BLaER1 (cell line): Measurements from ENCODE around the gene CBLB.

Experiments used
- H3K27ac ChIP-seq: shearing (Covaris generic); formaldehyde crosslinking; 2 replicates; pipeline ENCODE4 v1.8.1; 2022
- H3K27me3 ChIP-seq: shearing (Covaris generic); formaldehyde crosslinking; 2 replicates; pipeline ENCODE4 v1.8.1; 2022
- H3K36me3 ChIP-seq: shearing (Covaris generic); formaldehyde crosslinking; 2 replicates; pipeline ENCODE4 v1.8.1; 2022
- H3K4me1 ChIP-seq: shearing (Covaris generic); formaldehyde crosslinking; 2 replicates; pipeline ENCODE4 v1.8.1; 2022
- H3K4me2 ChIP-seq: shearing (Covaris generic); formaldehyde crosslinking; 2 replicates; pipeline ENCODE4 v1.8.1; 2022
- H3K4me3 ChIP-seq: shearing (Covaris generic); formaldehyde crosslinking; 2 replicates; pipeline ENCODE4 v1.8.1; 2022
- H3K9ac ChIP-seq: shearing (Covaris generic); formaldehyde crosslinking; 2 replicates; pipeline ENCODE4 v1.8.1; 2022
- H3K9me3 ChIP-seq: shearing (Covaris generic); formaldehyde crosslinking; 2 replicates; pipeline ENCODE4 v1.8.1; 2022
- H4K20me1 ChIP-seq: shearing (Covaris generic); formaldehyde crosslinking; 2 replicates; pipeline ENCODE4 v1.8.1; 2022
- Cebpa-rat ChIP-seq: shearing (Covaris generic); IDR thresholded peaks from 2 replicates; pipeline ENCODE4 v1.8.1; 2022

Gene CBLB

GRCh38 chr3:105758451-105758850, 110.4 kb downstream of the CBLB start:
- Histone ChIP-seq H3K27ac (no peak overlapping the region), H3K4me3 (peak overlapping the region; percentile 33; the same call in 1 of the 2 replicates), H4K20me1 (no peaks in the 10 kb centered on the region), H3K4me1 (peaks cover 12% of the 10 kb centered on the region), H3K9ac (no peak overlapping the region), H3K4me2 (no peak overlapping the region), H3K27me3 (no peaks in the 10 kb centered on the region), H3K36me3 (peaks cover 46% of the 10 kb centered on the region), H3K9me3 (peaks cover 48% of the 10 kb centered on the region)
- no peak for TF ChIP-seq Cebpa-rat

- Histone ChIP-seq H3K4me3 (no peak overlapping the region), H3K36me3 (peaks cover 20% of the 10 kb centered on the region), H3K4me1 (peaks cover 20% of the 10 kb centered on the region), H4K20me1 (no peaks in the 10 kb centered on the region), H3K27ac (no peak overlapping the region), H3K4me2 (no peak overlapping the region), H3K9me3 (peaks cover 21% of the 10 kb centered on the region), H3K9ac (no peak overlapping the region), H3K27me3 (no peaks in the 10 kb centered on the region)
- no peak for TF ChIP-seq Cebpa-rat
Measured at GRCh38 chr3:105755121-105755886, 113.5 kb downstream of the CBLB start.

- peak overlapping the region; percentile 36 for H3K4me2 ChIP-seq
- no peaks in the 10 kb centered on the region for H4K20me1 ChIP-seq
- H3K27me3 ChIP-seq: no peaks in the 10 kb centered on the region
- no peak overlapping the region; the same call in 1 of the 2 replicates for H3K27ac ChIP-seq
- H3K9me3 ChIP-seq: 0 out of 2 replicates have a peak, but pooled peaks cover under 1% of the 10 kb centered on the region
- TF ChIP-seq Cebpa-rat: no peak
- H3K9ac ChIP-seq: no peak overlapping the region
- H3K4me3 ChIP-seq: no peak overlapping the region
- H3K4me1 ChIP-seq: peaks cover 20% of the 10 kb centered on the region
- no peaks in the 10 kb centered on the region for H3K36me3 ChIP-seq
Measured at GRCh38 chr3:105752791-105753415, 115.9 kb downstream of the CBLB start.

GRCh38 chr3:105747696-105748095, 121.1 kb downstream of the CBLB start:
- H3K36me3 ChIP-seq: peaks cover 17% of the 10 kb centered on the region
- no peak overlapping the region for H3K4me2 ChIP-seq
- TF ChIP-seq Cebpa-rat: no peak
- no peak overlapping the region for H3K4me3 ChIP-seq
- peaks cover 1% of the 10 kb centered on the region; the same call in 1 of the 2 replicates for H3K4me1 ChIP-seq
- H3K27me3 ChIP-seq: no peaks in the 10 kb centered on the region
- no peaks in the 10 kb centered on the region for H3K9me3 ChIP-seq
- H3K9ac ChIP-seq: no peak overlapping the region
- no peak overlapping the region for H3K27ac ChIP-seq
- H4K20me1 ChIP-seq: no peaks in the 10 kb centered on the region

- no peak overlapping the region for H3K27ac ChIP-seq
- no peak overlapping the region for H3K4me2 ChIP-seq
Measured at GRCh38 chr3:105747060-105747541, 121.7 kb downstream of the CBLB start.

GRCh38 chr3:105746231-105746996, 122.4 kb downstream of the CBLB start:
- H3K27ac ChIP-seq: no peak overlapping the region
- H3K9me3 ChIP-seq: 0 out of 2 replicates have a peak, but pooled peaks cover 4% of the 10 kb centered on the region
- H3K4me1 ChIP-seq: no peaks in the 10 kb centered on the region
- H3K9ac ChIP-seq: no peak overlapping the region
- no peaks in the 10 kb centered on the region for H3K27me3 ChIP-seq
- H4K20me1 ChIP-seq: no peaks in the 10 kb centered on the region
- no peak for TF ChIP-seq Cebpa-rat
- no peak overlapping the region for H3K4me2 ChIP-seq
- H3K4me3 ChIP-seq: no peak overlapping the region
- H3K36me3 ChIP-seq: peaks cover 20% of the 10 kb centered on the region

More at GRCh38 chr3:105747060-105747541, 121.7 kb downstream of the CBLB start:
- H3K36me3 ChIP-seq: peaks cover 17% of the 10 kb centered on the region
- TF ChIP-seq Cebpa-rat: no peak
- no peaks in the 10 kb centered on the region for H3K4me1 ChIP-seq
- H3K4me3 ChIP-seq: no peak overlapping the region
- no peaks in the 10 kb centered on the region for H4K20me1 ChIP-seq
- no peaks in the 10 kb centered on the region for H3K27me3 ChIP-seq
- no peak overlapping the region for H3K9ac ChIP-seq
- H3K9me3 ChIP-seq: no peaks in the 10 kb centered on the region

GRCh38 chr3:105745046-105745445, 123.8 kb downstream of the CBLB start:
- Histone ChIP-seq H3K27ac (no peak overlapping the region), H3K4me1 (no peaks in the 10 kb centered on the region), H3K36me3 (peaks cover 28% of the 10 kb centered on the region), H3K4me3 (no peak overlapping the region), H3K9ac (no peak overlapping the region), H4K20me1 (no peaks in the 10 kb centered on the region), H3K4me2 (no peak overlapping the region), H3K27me3 (no peaks in the 10 kb centered on the region), H3K9me3 (0 out of 2 replicates have a peak, but pooled peaks cover 7% of the 10 kb centered on the region)
- no peak for TF ChIP-seq Cebpa-rat

- TF ChIP-seq Cebpa-rat: no peak
- Histone ChIP-seq H3K27ac (no peak overlapping the region), H3K4me1 (no peaks in the 10 kb centered on the region), H3K9ac (no peak overlapping the region), H3K27me3 (no peaks in the 10 kb centered on the region), H3K36me3 (peaks cover 28% of the 10 kb centered on the region), H4K20me1 (no peaks in the 10 kb centered on the region), H3K4me2 (no peak overlapping the region), H3K4me3 (no peak overlapping the region), H3K9me3 (0 out of 2 replicates have a peak, but pooled peaks cover 7% of the 10 kb centered on the region)
Measured at GRCh38 chr3:105744202-105744601, 124.6 kb downstream of the CBLB start.

GRCh38 chr3:105733356-105733755, 135.5 kb downstream of the CBLB start:
- Histone ChIP-seq H3K36me3 (peaks cover 20% of the 10 kb centered on the region), H3K4me1 (no peaks in the 10 kb centered on the region), H4K20me1 (no peaks in the 10 kb centered on the region), H3K4me2 (no peak overlapping the region), H3K9me3 (no peaks in the 10 kb centered on the region), H3K4me3 (no peak overlapping the region), H3K9ac (no peak overlapping the region), H3K27ac (no peak overlapping the region), H3K27me3 (no peaks in the 10 kb centered on the region)
- TF ChIP-seq Cebpa-rat: no peak

- H3K27me3 ChIP-seq: no peaks in the 10 kb centered on the region
- no peak for TF ChIP-seq Cebpa-rat
- no peak overlapping the region for H3K4me2 ChIP-seq
- H4K20me1 ChIP-seq: no peaks in the 10 kb centered on the region
- no peak overlapping the region for H3K9ac ChIP-seq
- peaks cover 16% of the 10 kb centered on the region for H3K9me3 ChIP-seq
- no peak overlapping the region for H3K4me3 ChIP-seq
- H3K4me1 ChIP-seq: no peaks in the 10 kb centered on the region
- peaks cover 37% of the 10 kb centered on the region for H3K36me3 ChIP-seq
- H3K27ac ChIP-seq: no peak overlapping the region
Measured at GRCh38 chr3:105731686-105732085, 137.1 kb downstream of the CBLB start.
